ENCODE results near the gene EVI5. TPM values are rescaled to one million over a fixed set of nuclear protein-coding genes. Genes with fewer than 3 reads are reported as not detected.

EVI5 gene
- total RNA-seq, 2 donors from 2014 or later = 7.9 to 18.9 TPM

DNA sequence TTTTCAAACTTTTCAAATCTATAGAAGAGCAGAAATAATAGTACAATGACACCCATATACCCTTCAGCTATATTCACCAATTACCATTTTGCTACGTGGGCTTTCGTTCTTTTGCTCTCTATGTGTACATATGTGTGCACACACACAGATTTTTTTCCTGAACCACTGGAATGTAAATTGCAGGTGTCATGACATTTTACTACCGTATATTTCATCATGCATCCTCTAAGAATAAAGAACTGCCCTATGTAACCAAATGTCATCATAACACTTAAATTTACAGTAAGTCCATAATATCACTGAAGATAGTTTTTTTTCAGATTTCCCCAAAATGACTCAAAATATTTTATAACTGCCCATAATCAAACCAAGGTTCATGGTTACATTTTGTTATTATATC, 209.8 kb downstream of the EVI5 start:
- H3K27me3 ChIP-seq = no peaks in the 10 kb centered on the region
- no peak overlapping the region for H3K27ac ChIP-seq
- TF ChIP-seq POLR2A (IDR thresholded peaks at IDR 0.05) = no peak
- no peak for TF ChIP-seq CTCF (IDR thresholded peaks at IDR 0.05)
- H3K36me3 ChIP-seq (replicated peaks in 1 of 2; ENCODE audit: insufficient read depth in 1 of 2, low read depth in 2 of 2) = no peaks in the 10 kb centered on the region
- intact Hi-C loops (cut with DNase I) = no loop called here
- H3K9me3 ChIP-seq = no peaks in the 10 kb centered on the region
- H3K4me3 ChIP-seq = no peak overlapping the region
- no peaks in the 10 kb centered on the region for H3K4me1 ChIP-seq
- no peak for ATAC-seq
- DNase-seq = no peak
- WGBS, 2 donors = 90 to 94% methylated on average over 3 of the region's 3 CpGs

DNA sequence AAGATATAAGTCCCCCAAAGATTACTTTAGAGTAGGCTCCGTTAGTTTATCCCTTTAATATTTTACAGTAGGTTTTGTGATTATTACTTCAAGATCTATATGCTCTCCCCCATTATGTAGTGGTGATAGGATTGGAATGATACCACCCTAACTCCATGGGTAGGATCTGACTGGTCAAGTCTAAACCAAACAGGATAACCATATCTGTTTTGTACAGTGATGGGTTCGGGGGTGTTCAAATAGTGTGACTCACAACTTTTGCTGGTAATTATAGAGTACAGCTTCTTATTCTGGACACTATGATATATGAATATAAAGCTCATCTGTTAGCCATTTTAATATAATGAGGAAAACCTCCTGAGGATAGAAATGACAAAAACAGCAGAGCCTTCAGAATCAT, 212.4 kb downstream of the EVI5 start:
- Histone ChIP-seq H3K9me3 (no peaks in the 10 kb centered on the region), H3K4me1 (no peaks in the 10 kb centered on the region), H3K27me3 (no peaks in the 10 kb centered on the region), H3K4me3 (no peak overlapping the region), H3K36me3 (replicated peaks in 1 of 2; ENCODE audit: insufficient read depth in 1 of 2, low read depth in 2 of 2) (no peaks in the 10 kb centered on the region), H3K27ac (no peak overlapping the region)
- TF ChIP-seq POLR2A (IDR thresholded peaks at IDR 0.05) = no peak
- TF ChIP-seq CTCF (IDR thresholded peaks at IDR 0.05) = no peak
- ATAC-seq (no peak), DNase-seq (no peak)
- intact Hi-C loops (cut with DNase I) = no loop called here
- 44 to 49% methylated on average over 2 of the region's 2 CpGs for WGBS, 2 donors

DNA sequence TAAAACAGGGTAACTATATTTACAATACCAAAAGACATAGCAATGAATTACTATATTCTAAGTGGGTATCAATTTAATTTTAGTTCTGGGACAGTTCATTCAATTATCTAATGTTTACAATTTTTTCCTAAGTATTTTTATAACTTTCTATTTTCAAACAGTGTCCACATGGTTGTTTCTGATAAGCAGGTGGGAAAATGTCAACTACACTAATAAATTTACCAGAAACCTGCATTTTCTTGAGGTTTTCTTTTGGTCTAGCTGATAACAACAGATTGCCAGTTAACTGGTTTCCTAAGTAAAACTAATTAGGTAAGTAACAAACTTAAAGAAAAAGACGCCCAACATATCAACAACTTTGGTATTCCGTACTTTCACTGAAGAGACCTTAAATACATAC, 213.3 kb downstream of the EVI5 start:
- no peaks in the 10 kb centered on the region for H3K27me3 ChIP-seq
- intact Hi-C loops (cut with DNase I) = no loop called here
- no peaks in the 10 kb centered on the region for H3K9me3 ChIP-seq
- ATAC-seq (no peak), DNase-seq (no peak)
- H3K27ac ChIP-seq = no peak overlapping the region
- 98 to 99% methylated on average over 2 of the region's 2 CpGs for WGBS, 2 donors
- no peaks in the 10 kb centered on the region for H3K4me1 ChIP-seq
- no peak for TF ChIP-seq CTCF (IDR thresholded peaks at IDR 0.05)
- TF ChIP-seq POLR2A (IDR thresholded peaks at IDR 0.05) = no peak
- no peak overlapping the region for H3K4me3 ChIP-seq
- H3K36me3 ChIP-seq (replicated peaks in 1 of 2; ENCODE audit: insufficient read depth in 1 of 2, low read depth in 2 of 2) = no peaks in the 10 kb centered on the region

DNA sequence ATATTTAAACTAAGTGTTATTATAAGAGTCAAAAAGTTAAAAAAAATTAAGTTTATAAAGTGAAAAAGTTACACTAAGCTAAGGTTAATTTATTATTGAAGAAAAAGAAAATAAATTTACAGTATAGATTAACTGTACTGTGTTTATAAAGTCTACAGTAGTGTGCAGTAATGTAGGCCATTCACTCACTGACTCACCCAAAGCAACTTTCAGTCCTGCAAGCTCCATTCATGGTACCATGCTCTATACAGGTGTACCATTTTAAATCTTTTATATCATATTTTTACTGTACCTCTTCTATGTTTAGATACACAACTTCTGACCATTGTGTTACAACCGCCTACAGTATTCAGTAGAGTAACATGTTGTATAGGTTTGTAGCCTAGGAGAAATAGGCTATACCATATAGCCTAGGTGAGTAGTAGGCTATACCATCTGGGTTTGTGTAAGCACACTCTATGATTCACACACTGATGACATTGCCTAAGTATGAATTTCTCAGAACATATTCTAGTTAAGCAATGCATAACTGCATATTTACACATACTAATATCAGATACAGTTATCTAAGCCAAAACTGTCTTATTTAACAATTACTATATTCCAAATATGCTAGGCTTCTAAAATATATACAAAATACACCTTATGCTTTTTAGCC, 217.6 kb downstream of the EVI5 start:
- DNase-seq (no peak), ATAC-seq (no peak)
- intact Hi-C loops (cut with DNase I) = no loop called here
- Histone ChIP-seq H3K9me3 (no peaks in the 10 kb centered on the region), H3K36me3 (replicated peaks in 1 of 2; ENCODE audit: insufficient read depth in 1 of 2, low read depth in 2 of 2) (no peaks in the 10 kb centered on the region), H3K4me1 (no peaks in the 10 kb centered on the region), H3K4me3 (no peak overlapping the region), H3K27ac (no peak overlapping the region), H3K27me3 (no peaks in the 10 kb centered on the region)
- 93 to 100% methylated on average over 1 of the region's 1 CpG for WGBS, 2 donors
- no peak for TF ChIP-seq CTCF (IDR thresholded peaks at IDR 0.05)
- no peak for TF ChIP-seq POLR2A (IDR thresholded peaks at IDR 0.05)

All from body of pancreas (tissue), 4 donors.